Measurements from ENCODE around the gene SYT6. TPM values are rescaled to one million over a fixed set of nuclear protein-coding genes. Genes with fewer than 3 reads are reported as not detected.

Gene SYT6
- total and polyA plus RNA-seq, 2 of the 13 experiments (the other 11 are each of a cell fraction or from before 2014, with no cell fraction given), result not detected

DNA sequence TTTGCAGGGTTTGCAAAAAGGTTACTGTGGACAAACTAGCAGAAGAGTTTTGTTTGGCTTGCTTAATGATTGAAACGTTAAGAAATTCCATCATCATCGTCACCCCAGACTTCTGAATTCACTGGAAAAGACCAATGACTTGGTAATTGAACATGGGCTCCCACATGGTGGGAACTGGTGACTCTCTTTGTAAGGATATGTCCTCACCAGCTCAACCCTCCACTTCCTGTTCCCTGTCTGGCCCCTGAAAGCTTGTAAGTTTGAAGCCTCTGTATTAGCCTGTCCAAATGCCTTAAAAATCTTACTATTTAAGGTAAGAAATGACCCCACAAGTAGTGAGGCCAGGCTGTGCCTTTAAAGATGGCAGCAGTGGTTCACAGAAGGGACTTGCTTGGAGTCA is 9.7 kb downstream of the SYT6 start:
- FAIRE-seq (no peak), ATAC-seq (no peak), DNase-seq (ENCODE audit: low spot score) (no peak)
- H2AFZ ChIP-seq (ENCODE audit: low read length), result no peak overlapping the region
- ChIA-PET CTCF (ENCODE audit: low intra/inter-chr PET ratio, low total read pairs) (no interaction called here), POLR2A (no interaction called here)
- no peaks in the 10 kb centered on the region for H3K4me1 ChIP-seq (ENCODE audit: insufficient read depth, low read length)
- no peak overlapping the region for H3K4me2 ChIP-seq (ENCODE audit: low read depth, low read length)
- in situ Hi-C loops (cut with HindIII; ENCODE audit: extremely low pct_ligation_motif_present, low pct_unique_long_range_greater_than_20kb), result no loop called here
- no peak overlapping the region for H3K9ac ChIP-seq (ENCODE audit: insufficient read depth, low read depth, low read length)
- no peaks in the 10 kb centered on the region for H3K9me3 ChIP-seq (ENCODE audit: low read length)
- no peaks in the 10 kb centered on the region for H3K79me2 ChIP-seq (ENCODE audit: insufficient read depth, low read length)
- H3K4me3 ChIP-seq (replicated peaks in 1 of 3; ENCODE audit: insufficient read depth in 1 of 3, low read depth in 2 of 3, low read length in 3 of 3), result no peak overlapping the region
- no TSS peak for BruUV-seq (replicated peaks)
- H3K36me3 ChIP-seq (replicated peaks in 1 of 2; ENCODE audit: control insufficient read depth in 1 of 2, insufficient read depth in 2 of 2, low read length in 2 of 2), result no peaks in the 10 kb centered on the region
- H4K20me1 ChIP-seq (ENCODE audit: insufficient read depth, low read length), result no peaks in the 10 kb centered on the region
- no peak overlapping the region for H3K27ac ChIP-seq (ENCODE audit: extremely low read length, insufficient read depth, low read length)
- 0% methylated on average over 2 of the region's 2 CpGs for WGBS (ENCODE audit: low lambda C conversion rate)
- no peaks in the 10 kb centered on the region; a peak in 2 of 5 replicates for H3K27me3 ChIP-seq (ENCODE audit: control insufficient read depth in 1 of 2, insufficient read depth in 2 of 2, low read length in 2 of 2)
- intact Hi-C loops (cut with micrococcal nuclease; ENCODE audit: unreplicated experiment), result no loop called here
- TF ChIP-seq, protein P1, sequence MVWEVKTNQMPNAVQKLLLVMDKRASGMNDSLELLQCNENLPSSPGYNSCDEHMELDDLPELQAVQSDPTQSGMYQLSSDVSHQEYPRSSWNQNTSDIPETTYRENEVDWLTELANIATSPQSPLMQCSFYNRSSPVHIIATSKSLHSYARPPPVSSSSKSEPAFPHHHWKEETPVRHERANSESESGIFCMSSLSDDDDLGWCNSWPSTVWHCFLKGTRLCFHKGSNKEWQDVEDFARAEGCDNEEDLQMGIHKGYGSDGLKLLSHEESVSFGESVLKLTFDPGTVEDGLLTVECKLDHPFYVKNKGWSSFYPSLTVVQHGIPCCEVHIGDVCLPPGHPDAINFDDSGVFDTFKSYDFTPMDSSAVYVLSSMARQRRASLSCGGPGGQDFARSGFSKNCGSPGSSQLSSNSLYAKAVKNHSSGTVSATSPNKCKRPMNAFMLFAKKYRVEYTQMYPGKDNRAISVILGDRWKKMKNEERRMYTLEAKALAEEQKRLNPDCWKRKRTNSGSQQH (CRISPR knock-in tag; IDR thresholded peaks at IDR 0.05; ENCODE audit: low read depth), result no peak
- TF ChIP-seq KMT2A (CRISPR knock-in tag; IDR thresholded peaks at IDR 0.05), result no peak
- TF ChIP-seq POGZ (CRISPR knock-in tag; IDR thresholded peaks at IDR 0.05), result no peak
- no peak for TF ChIP-seq CCAR2 (optimal IDR thresholded peaks at IDR 0.05; ENCODE audit: low read depth, low read length)
- TF ChIP-seq, protein P2, sequence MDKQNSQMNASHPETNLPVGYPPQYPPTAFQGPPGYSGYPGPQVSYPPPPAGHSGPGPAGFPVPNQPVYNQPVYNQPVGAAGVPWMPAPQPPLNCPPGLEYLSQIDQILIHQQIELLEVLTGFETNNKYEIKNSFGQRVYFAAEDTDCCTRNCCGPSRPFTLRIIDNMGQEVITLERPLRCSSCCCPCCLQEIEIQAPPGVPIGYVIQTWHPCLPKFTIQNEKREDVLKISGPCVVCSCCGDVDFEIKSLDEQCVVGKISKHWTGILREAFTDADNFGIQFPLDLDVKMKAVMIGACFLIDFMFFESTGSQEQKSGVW (CRISPR knock-in tag; IDR thresholded peaks at IDR 0.05; ENCODE audit: borderline replicate concordance), result no peak
- TF ChIP-seq HMGA1 (CRISPR knock-in tag; conservative IDR thresholded peaks at IDR 0.05), result no peak
- TF ChIP-seq, protein P3, sequence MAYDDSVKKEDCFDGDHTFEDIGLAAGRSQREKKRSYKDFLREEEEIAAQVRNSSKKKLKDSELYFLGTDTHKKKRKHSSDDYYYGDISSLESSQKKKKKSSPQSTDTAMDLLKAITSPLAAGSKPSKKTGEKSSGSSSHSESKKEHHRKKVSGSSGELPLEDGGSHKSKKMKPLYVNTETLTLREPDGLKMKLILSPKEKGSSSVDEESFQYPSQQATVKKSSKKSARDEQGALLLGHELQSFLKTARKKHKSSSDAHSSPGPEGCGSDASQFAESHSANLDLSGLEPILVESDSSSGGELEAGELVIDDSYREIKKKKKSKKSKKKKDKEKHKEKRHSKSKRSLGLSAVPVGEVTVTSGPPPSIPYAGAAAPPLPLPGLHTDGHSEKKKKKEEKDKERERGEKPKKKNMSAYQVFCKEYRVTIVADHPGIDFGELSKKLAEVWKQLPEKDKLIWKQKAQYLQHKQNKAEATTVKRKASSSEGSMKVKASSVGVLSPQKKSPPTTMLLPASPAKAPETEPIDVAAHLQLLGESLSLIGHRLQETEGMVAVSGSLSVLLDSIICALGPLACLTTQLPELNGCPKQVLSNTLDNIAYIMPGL (CRISPR knock-in tag; IDR thresholded peaks at IDR 0.05; ENCODE audit: borderline replicate concordance in 1 of 2, low read depth in 1 of 2), result no peak
- TF ChIP-seq RAD51 (IDR thresholded peaks at IDR 0.05; ENCODE audit: borderline replicate concordance), result no peak
- TF ChIP-seq KDM3A (CRISPR knock-in tag; IDR thresholded peaks at IDR 0.05; ENCODE audit: low read depth), result no peak
- TF ChIP-seq RXRB (CRISPR knock-in tag; IDR thresholded peaks at IDR 0.05; ENCODE audit: borderline replicate concordance), result no peak
- TF ChIP-seq, protein P4, sequence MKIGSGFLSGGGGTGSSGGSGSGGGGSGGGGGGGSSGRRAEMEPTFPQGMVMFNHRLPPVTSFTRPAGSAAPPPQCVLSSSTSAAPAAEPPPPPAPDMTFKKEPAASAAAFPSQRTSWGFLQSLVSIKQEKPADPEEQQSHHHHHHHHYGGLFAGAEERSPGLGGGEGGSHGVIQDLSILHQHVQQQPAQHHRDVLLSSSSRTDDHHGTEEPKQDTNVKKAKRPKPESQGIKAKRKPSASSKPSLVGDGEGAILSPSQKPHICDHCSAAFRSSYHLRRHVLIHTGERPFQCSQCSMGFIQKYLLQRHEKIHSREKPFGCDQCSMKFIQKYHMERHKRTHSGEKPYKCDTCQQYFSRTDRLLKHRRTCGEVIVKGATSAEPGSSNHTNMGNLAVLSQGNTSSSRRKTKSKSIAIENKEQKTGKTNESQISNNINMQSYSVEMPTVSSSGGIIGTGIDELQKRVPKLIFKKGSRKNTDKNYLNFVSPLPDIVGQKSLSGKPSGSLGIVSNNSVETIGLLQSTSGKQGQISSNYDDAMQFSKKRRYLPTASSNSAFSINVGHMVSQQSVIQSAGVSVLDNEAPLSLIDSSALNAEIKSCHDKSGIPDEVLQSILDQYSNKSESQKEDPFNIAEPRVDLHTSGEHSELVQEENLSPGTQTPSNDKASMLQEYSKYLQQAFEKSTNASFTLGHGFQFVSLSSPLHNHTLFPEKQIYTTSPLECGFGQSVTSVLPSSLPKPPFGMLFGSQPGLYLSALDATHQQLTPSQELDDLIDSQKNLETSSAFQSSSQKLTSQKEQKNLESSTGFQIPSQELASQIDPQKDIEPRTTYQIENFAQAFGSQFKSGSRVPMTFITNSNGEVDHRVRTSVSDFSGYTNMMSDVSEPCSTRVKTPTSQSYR (CRISPR knock-in tag; IDR thresholded peaks at IDR 0.05; ENCODE audit: borderline replicate concordance), result no peak
- TF ChIP-seq ZNF343 (CRISPR knock-in tag; IDR thresholded peaks at IDR 0.05), result no peak
- no peak for TF ChIP-seq HES4 (CRISPR knock-in tag; IDR thresholded peaks at IDR 0.05; ENCODE audit: borderline replicate concordance)
- no peak for TF ChIP-seq ZC3H4 (CRISPR knock-in tag; IDR thresholded peaks at IDR 0.05; ENCODE audit: borderline replicate concordance)
- no peak for TF ChIP-seq GABPB1 (CRISPR knock-in tag; IDR thresholded peaks at IDR 0.05)
- TF ChIP-seq GATA4 (IDR thresholded peaks at IDR 0.05; ENCODE audit: borderline replicate concordance, low read depth), result no peak
- TF ChIP-seq, protein P5, sequence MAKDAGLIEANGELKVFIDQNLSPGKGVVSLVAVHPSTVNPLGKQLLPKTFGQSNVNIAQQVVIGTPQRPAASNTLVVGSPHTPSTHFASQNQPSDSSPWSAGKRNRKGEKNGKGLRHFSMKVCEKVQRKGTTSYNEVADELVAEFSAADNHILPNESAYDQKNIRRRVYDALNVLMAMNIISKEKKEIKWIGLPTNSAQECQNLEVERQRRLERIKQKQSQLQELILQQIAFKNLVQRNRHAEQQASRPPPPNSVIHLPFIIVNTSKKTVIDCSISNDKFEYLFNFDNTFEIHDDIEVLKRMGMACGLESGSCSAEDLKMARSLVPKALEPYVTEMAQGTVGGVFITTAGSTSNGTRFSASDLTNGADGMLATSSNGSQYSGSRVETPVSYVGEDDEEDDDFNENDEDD (CRISPR knock-in tag; IDR thresholded peaks at IDR 0.05; ENCODE audit: borderline replicate concordance), result no peak
- TF ChIP-seq ATF7 (IDR thresholded peaks at IDR 0.05), result no peak
- TF ChIP-seq ATF7 (CRISPR knock-in tag; IDR thresholded peaks at IDR 0.05), result no peak

Measured in HepG2 (cell line).